Measurements from ENCODE around the gene IL31. TPM values are rescaled to one million over a fixed set of nuclear protein-coding genes. Genes with fewer than 3 reads are reported as not detected.

The IL31 gene
- total RNA-seq, 1 donor from 2014 or later = not detected

GRCh38 chr12:122158700-122159285 is 15.2 kb downstream of the IL31 start:
- Histone ChIP-seq H3K27ac (no peak overlapping the region), H3K4me3 (no peak overlapping the region), H3K9me3 (no peaks in the 10 kb centered on the region), H3K27me3 (no peaks in the 10 kb centered on the region), H3K36me3 (no peaks in the 10 kb centered on the region), H3K4me1 (no peaks in the 10 kb centered on the region)
- no peak for TF ChIP-seq POLR2A (IDR thresholded peaks at IDR 0.05)
- no peak for TF ChIP-seq POLR2AphosphoS5 (IDR thresholded peaks at IDR 0.05; ENCODE audit: insufficient read depth in 1 of 2, low read depth in 1 of 2)
- TF ChIP-seq CTCF (IDR thresholded peaks at IDR 0.05) = no peak
- intact Hi-C loops (cut with DNase I) = no loop called here
- no peak for DNase-seq (ENCODE audit: extremely low spot score in 2 of 2)

GRCh38 chr12:122155705-122156104 is 18.3 kb downstream of the IL31 start:
- Histone ChIP-seq H3K4me3 (no peak overlapping the region), H3K27ac (no peak overlapping the region), H3K9me3 (no peaks in the 10 kb centered on the region), H3K27me3 (no peaks in the 10 kb centered on the region), H3K4me1 (no peaks in the 10 kb centered on the region), H3K36me3 (no peaks in the 10 kb centered on the region)
- DNase-seq (ENCODE audit: extremely low spot score in 2 of 2) = no peak
- intact Hi-C loops (cut with DNase I) = no loop called here
- TF ChIP-seq CTCF (IDR thresholded peaks at IDR 0.05) (no peak), POLR2AphosphoS5 (IDR thresholded peaks at IDR 0.05; ENCODE audit: insufficient read depth in 1 of 2, low read depth in 1 of 2) (no peak), POLR2A (IDR thresholded peaks at IDR 0.05) (no peak)

GRCh38 chr12:122152754-122153153 is 21.3 kb downstream of the IL31 start:
- TF ChIP-seq POLR2AphosphoS5 (IDR thresholded peaks at IDR 0.05; ENCODE audit: insufficient read depth in 1 of 2, low read depth in 1 of 2) (no peak), CTCF (IDR thresholded peaks at IDR 0.05) (no peak), POLR2A (IDR thresholded peaks at IDR 0.05) (no peak)
- DNase-seq (ENCODE audit: extremely low spot score in 2 of 2) = no peak
- H3K9me3 ChIP-seq = no peaks in the 10 kb centered on the region
- no peaks in the 10 kb centered on the region for H3K4me1 ChIP-seq
- no peak overlapping the region for H3K4me3 ChIP-seq
- H3K27ac ChIP-seq = no peak overlapping the region
- intact Hi-C loops (cut with DNase I) = no loop called here
- no peaks in the 10 kb centered on the region for H3K36me3 ChIP-seq
- no peaks in the 10 kb centered on the region for H3K27me3 ChIP-seq

- no peaks in the 10 kb centered on the region for H3K4me1 ChIP-seq
- no peak for TF ChIP-seq POLR2AphosphoS5 (IDR thresholded peaks at IDR 0.05; ENCODE audit: insufficient read depth in 1 of 2, low read depth in 1 of 2)
- no peaks in the 10 kb centered on the region for H3K36me3 ChIP-seq
- intact Hi-C loops (cut with DNase I) = no loop called here
- no peaks in the 10 kb centered on the region for H3K27me3 ChIP-seq
- H3K27ac ChIP-seq = no peak overlapping the region
- H3K9me3 ChIP-seq = no peaks in the 10 kb centered on the region
- H3K4me3 ChIP-seq = no peak overlapping the region
- DNase-seq (ENCODE audit: extremely low spot score in 2 of 2) = no peak
These were observed 23.8 kb downstream of the IL31 start for GRCh38 chr12:122150127-122150681.

GRCh38 chr12:122148657-122149056 is 25.4 kb downstream of the IL31 start:
- peaks cover 0 to 3% of the 10 kb centered on the region in 2 donors for H3K36me3 ChIP-seq
- H3K27ac ChIP-seq = no peak overlapping the region
- no peaks in the 10 kb centered on the region for H3K9me3 ChIP-seq

More at GRCh38 chr12:122148657-122149056, 25.4 kb downstream of the IL31 start:
- no peaks in the 10 kb centered on the region for H3K27me3 ChIP-seq
- no peak overlapping the region for H3K4me3 ChIP-seq
- no peak for DNase-seq (ENCODE audit: extremely low spot score in 2 of 2)
- no peaks in the 10 kb centered on the region for H3K4me1 ChIP-seq
- intact Hi-C loops (cut with DNase I) = no loop called here
- TF ChIP-seq POLR2A (IDR thresholded peaks at IDR 0.05) (no peak), CTCF (IDR thresholded peaks at IDR 0.05) (no peak), POLR2AphosphoS5 (IDR thresholded peaks at IDR 0.05; ENCODE audit: insufficient read depth in 1 of 2, low read depth in 1 of 2) (no peak)
